Esophagus mucosa (tissue), 1 donor: ENCODE measurements around the gene STK36. TPM values are rescaled to one million over a fixed set of nuclear protein-coding genes. Genes with fewer than 3 reads are reported as not detected.
A peak's percentile ranks its signal among the peaks of the same experiment; 100 is the strongest.

Source experiments
- ATAC-seq: fragments of 200-7000 bp; cut with Tn5 transposase; one replicate; pipeline ENCODE4 v1.9.1; 2020
- total RNA-seq: library from RNA; stranded (reverse); gene quantifications from one replicate; pipeline ENCODE4 v1.2.4, GENCODE V29; 2023
- donor health status: DM: yes; HTN: yes; CAD: no.

Gene STK36
- total RNA-seq, 1 donor from 2014 or later = 12.0 TPM

DNA sequence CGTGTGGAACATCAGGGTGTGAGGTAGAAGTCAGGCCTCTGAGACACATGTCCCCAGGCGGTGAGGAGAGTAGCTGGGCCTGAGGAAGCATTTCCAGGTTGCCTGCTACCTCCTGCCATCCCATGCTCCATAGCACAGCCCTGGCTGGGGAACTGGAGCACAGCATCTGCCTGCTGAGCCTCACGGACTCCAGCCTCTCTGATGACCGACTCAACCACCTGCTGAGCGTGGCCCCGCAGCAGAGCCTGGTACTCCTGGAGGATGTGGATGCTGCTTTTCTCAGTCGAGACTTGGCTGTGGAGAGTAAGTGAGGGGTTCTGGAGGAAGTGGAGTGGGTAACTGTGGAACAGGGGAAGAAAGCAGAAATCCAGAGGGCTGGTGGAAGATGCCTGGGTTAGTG is 9.5 kb upstream of the STK36 start:
- ATAC-seq = no peak

DNA sequence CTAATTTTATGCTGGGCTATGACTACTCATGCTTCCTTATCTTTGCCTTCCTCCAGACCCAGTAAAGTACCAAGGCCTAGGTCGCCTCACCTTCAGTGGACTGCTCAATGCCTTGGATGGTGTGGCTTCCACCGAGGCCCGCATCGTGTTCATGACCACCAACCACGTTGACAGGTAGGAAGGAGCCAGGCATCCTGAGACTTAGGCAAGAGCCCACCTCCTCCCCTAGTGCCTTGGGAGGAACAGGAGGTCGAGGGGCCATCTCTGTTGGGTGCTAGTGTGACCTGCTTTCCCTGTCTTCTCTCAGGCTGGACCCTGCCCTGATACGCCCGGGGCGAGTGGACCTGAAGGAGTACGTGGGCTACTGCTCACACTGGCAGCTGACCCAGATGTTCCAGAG is 9.1 kb upstream of the STK36 start:
- no peak for ATAC-seq

DNA sequence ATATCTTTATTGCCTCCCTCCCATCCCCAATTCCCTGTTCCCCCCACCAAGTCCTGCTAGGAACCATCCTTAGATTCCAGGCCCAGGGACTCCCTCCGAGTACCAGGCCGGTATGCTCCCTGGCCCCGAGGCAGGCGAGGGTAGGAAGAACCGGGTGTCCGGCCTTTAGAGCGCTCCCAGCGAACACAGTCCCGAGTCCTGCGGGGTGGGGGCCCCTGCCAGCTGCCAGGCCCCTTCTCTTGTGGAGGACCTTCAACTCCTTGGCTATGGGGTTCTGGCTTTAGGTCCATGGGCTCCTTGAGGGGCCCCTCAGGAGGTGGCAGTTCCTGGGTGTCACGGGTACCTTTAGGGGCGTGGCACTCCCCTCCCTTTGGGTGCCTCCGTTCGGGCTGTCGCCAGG is 8.0 kb upstream of the STK36 start:
- no peak for ATAC-seq

DNA sequence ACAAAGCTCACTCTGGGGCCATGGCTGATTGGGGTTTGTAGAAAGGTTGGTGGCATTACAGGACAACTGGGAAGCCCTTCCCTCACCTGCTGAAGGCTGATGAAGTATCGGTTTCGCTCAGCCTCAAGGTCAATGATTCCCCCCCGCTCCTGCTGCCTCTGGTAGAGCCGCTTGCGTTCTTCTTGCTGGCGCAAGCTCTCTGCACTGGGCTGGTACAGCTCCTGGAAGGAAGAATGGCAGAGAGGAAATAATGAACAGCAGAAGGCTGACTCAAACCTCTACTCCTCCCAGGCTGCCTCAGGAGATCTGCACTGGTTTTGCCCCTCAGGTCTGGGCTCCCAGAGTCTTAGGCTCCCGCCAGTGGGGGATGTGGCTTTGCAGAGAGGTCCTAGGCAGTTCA is 7.2 kb upstream of the STK36 start:
- ATAC-seq = no peak

DNA sequence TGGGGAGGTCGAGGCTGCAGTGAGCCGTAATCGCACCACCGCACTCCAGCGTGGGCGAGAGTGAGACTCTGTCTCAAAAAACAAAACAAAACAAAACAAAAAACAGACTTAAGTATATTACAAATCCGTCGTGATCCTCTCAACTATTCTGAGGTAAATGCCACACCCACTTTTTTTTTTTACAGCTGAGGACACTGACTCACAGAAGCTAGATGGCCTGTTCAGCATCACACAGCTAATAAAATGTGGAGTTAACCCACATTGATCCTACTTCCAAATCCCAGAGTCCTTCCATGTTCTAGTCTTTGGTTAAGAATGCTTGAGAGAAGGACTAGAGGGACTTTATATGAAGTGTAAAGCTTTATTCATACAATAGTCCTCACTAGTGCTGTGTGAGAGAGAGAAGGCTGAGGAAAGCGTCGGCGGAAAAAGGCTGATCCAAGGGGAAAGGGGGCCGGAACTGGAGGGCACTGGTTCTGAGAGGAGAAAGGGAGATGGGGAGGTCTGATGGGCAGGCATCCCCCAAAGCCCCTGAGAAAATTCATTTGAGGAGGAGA is 711 bp upstream of the STK36 start:
- ATAC-seq = peak; percentile 70

DNA sequence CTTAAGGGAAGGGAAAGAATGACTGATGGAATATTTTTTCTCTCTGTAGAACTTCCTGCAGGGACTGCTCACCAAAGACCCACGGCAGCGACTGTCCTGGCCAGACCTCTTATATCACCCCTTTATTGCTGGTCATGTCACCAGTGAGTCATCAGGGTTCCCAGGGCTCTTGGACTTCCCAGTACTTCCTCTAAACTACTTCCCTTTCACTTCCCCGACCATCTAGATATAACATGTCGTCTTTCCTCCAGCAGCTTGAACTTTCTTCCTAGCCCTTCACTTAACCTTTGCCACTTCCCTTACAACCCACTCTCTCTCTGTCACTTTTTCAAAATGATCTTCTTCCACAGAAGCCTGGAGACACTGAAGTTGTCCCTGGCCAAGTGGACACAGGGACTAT is 7.2 kb downstream of the STK36 start:
- no peak for ATAC-seq

DNA sequence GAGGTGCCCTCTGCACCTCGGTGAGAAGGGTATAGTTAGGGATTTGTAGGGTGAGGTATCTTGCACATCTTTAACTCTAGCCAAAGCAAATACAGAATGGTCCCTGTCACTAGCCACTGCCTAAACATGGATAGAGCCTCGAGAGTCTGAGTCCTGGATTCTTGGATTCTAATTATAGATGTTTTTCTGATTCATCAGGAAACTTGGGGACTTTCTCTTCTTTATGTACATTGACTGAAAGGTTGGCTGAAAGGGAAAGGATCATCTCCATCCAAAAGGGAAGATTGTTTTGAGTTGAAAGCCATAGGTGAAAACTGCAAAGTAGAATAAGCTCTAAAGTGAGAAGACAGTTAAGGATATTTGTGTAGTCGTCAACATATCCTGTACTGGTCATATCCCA is 8.2 kb downstream of the STK36 start:
- no peak for ATAC-seq

DNA sequence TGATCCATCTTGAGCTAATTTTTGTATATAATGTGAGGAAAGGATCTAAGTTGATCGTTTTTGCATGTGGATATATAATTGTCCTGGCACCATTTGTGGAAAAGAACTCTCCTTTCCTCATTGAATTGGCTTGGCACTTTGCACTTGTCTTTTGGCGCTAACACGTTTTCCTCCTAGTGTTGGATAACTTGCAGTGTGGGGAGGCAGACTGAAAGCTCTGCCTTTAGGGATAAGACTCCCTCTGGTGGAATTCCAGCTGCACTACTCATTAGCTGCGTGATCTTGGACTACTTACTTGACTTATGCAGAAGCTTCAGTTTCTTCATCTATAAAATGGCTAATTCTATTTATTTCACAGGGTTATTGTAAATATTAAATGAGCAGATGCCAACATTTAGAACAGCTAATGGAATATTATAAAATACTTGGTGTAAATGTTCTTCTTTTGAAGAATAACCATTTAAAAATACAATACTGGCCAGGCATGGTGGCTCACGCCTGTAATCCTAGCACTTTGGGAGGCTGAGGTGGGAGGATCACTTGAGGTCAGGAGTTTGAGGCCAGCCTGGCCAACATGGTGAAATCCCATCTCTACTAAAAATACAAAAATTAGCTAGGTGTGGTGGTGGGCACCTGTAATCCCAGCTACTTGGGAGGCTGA is 15.6 kb downstream of the STK36 start:
- ATAC-seq = peak; percentile 91

DNA sequence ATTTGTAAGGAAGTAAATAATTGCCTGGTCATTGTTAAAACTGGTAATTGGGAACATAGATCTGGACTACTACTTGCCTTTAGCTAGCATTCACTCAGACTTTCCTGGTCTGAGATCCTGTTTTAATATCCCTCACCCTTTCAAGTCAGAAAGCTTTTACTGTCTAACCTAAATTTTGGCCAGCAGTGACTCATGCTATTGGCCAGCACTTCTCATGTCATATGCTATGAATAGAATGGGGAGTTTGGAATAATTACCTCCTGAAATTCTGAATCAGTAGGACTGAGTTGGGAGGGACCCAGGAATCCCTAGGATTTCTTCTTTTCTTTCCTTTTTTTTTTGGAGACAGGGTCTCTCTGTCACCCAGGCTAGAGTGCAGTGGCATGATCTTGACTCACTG is 19.3 kb downstream of the STK36 start:
- no peak for ATAC-seq

DNA sequence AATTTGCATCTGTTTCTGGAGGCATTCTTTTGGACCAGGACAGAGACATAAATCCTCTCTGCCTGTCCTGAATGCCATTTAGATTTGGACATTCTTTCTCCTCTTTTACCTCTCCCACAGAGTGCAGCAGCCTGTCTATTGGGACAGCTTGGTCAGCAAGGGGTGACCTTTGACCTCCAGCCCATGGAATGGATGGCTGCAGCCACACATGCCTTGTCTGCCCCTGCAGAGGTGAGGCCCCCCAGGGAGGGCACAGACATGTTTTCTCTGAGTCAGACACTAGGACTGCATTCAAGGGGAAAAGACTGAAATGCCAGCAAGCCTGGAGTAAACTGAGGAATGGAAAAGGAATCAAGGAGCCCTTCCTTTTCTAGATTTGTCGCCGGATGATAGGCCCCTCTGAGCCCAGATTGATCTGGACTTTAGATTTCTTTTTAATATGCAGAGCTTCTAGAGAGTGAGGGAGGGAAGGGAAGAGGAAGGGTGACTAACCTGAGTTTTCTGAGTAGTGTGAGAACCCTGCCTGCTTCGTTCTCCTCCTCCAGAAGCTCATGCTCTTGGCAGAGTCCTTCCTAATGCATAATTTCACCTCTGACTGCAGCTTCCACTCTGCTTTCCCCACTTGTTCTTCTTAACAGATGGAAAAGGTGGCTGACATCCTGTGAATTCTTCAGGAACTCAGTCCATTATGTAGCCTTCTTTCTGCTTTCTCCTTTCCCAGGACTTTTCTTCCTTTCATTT is 22.7 kb downstream of the STK36 start:
- ATAC-seq = no peak

DNA sequence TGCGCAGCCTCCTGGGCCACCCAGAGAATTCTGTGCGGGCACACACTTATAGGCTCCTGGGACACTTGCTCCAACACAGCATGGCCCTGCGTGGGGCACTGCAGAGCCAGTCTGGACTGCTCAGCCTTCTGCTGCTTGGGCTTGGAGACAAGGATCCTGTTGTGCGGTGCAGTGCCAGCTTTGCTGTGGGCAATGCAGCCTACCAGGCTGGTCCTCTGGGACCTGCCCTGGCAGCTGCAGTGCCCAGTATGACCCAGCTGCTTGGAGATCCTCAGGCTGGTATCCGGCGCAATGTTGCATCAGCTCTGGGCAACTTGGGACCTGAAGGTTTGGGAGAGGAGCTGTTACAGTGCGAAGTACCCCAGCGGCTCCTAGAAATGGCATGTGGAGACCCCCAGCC is 27.0 kb downstream of the STK36 start:
- ATAC-seq = no peak

DNA sequence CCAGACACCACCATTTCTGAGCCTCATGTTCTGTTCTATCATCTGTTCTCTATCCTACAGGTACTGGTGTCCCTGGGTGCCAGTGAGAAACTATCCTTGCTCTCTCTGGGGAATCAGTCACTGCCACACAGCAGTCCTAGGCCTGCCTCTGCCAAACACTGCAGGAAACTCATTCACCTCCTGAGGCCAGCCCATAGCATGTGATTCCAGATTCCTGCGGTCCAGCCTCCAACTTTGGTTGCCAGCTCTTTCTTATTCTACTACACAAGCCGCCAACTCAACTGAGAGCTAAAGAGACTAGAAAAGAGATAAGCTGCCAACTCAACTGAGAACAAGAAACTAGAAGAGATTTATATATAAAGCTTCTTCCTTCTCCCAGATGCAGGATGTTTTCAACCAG is 29.9 kb downstream of the STK36 start:
- ATAC-seq = no peak

DNA sequence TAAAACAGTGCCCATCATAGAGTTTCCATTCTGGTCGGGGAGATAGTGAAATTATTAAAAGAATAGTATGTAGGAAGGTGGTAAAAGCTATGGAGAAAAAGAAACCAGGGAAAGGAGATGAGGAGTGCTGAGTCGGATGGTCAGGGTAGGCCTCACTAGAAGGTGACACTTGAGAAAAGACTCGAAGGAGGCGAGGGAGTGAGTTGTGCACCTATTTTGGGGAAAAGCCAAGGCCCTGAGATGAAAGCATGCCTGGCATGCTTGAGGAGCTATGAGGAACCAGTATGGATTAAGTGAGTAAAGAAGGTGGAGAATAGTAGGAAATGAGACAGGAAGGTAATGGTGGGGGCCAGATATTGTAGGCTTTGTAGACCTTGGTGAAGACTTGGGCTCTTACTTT is 31.5 kb downstream of the STK36 start:
- ATAC-seq = no peak

DNA sequence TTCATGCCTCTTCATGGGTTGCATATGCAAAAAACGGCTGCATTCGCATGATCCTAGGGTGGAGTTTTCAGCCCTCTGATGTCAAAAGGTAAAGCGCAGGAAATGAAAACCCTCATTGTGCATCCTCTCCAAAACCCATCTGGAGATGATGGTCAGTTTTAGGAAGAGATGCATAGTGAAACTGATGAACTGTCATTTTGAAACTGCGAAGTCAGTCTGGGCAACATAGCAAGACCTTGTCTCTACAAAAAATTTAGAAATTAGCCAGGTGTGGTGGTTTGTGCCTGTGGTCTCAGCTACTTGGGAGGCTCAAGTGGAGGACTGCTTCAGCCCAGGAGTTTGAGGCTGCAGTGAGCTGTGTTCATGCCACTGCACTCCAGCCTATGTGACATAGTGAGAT is 36.2 kb downstream of the STK36 start:
- ATAC-seq = no peak

DNA sequence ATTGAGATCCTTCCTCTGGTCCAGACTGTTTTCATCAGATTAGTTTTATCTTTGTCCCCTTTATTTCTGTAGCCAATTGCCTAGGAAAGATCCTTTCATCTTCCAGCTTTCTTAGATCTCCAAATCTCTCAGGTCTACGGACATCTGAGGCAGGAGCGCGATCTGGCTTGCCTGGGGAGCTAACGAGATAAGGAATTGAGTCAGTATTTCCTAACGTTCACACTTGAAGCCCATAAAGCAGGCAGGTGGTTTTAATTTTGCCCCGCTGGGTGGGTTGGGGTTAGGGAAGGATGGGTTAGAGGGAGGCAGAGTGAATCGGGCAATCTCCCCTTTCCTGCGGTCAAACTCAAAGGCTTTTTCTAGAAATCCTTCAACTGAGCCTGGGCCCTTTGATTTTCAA is 38.0 kb downstream of the STK36 start:
- no peak for ATAC-seq

DNA sequence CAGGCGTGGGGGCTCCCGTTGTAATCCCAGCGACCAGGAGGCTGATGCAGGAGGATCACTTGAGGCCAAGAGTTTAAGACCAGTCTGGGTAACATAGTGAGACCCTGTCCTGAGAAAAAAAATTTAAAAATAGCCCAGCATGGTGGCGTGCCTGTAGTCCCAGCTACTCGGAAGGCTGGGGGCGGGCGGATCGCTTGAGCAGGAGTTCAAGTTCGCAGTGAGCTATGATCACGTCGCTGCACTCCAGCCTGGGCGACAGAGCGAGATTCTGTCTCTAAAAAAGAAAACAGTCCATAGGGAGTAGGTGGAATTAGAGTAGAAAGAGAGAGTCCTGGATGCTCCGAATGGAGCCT is 38.4 kb downstream of the STK36 start:
- ATAC-seq = no peak

DNA sequence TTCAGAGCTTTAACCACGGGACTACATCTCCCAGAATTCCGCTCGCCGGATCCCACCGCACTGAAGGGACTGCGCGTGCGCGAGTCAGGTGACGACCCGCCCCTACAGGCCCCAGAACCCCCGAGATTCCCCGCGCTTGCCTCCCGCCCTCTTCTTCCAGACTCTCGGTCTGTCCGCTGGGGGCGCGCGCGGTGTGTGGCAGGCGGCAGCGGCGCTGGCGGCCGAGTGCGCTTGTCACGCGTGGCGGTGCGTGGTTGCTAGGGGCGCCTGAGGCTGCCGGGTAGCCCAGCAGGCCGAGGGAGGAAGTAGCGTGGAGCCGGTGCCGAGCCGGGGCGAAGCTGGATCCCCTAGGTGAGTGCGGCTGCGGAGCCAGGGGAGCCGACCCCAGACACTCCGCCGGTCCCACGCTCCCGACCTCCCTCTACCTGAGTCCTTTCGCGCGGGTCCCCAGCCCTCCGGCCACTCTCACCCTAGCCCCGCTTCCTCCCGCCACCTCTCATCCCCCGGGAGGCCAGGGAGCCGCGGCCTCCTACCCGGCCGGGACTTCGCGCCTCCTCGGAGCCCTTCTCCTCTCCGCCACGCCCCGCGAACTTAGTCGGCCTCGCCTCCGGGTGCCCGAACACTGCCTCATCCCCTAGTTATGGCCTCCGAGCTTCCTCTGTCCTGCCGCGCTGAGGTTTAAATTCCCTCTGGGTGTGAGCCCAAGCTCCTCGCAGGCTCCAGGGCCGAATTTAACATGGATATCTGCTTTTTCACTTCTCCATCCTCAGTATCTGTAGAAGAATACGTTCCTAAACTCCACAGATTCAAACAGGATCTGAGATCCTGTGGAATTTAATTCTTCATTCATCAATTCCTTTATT is 39.0 kb downstream of the STK36 start, which contains the start of gene TTLL4:
Gene TTLL4, plus strand, starts transcription at position 149 of the 863 bp plus-strand sequence. CDS start 26,842 bp downstream, outside the sequence.
- ATAC-seq = peak; percentile 99

DNA sequence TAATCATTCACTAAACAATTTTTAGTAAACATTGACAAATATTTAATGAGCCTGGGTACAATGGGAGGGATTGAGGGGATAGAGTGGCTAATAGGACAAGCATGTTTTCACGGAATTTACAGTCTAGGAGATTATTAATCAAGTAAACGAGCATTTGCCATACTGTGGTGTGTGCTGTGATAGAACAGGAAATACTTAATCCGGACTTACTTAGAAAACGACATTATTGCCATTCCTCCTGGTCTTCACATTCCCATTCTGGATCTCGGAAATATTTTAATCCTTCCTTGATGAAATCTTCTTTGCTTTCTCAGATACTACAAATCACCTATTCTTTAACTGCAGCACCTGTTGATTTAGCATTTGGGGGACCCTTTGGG is 39.7 kb downstream of the STK36 start:
- no peak for ATAC-seq

DNA sequence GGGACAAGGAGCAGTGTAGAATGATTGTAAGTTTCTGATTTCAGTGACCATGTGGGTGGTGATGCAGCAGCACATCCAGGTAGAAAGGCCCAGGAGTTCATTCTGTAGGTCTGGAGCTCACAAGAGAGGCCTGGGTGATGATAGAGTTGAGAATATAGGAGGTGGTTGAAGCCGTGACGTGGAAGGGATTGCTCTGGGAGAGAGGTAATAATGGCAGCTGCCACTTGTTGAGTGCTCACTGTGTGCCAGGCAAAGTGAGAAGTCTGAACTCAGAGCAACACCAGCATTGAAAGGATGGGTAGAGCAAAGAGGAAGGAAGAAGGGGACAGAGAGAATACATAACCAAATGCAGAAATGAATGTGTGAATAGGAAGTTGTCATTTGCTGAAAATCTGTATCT is 42.0 kb downstream of the STK36 start:
- no peak for ATAC-seq

DNA sequence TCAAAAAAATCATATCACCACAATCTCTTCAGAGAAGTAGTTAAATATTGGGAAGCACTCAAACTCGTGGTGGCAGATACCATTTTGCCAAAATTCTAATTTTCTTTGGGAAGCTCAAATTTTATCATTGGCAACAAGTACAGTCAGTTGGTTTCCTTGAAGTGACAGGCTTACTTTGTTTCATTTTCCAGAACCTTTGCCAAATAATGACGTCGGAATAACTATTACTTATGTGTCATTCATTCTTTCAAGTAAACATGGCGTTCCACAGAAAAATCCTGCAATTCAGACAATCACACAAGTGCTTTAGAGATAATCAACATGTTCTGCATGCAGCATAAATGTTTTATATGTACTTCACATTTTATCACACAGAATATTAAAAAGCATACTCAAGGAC is 44.2 kb downstream of the STK36 start:
- no peak for ATAC-seq

DNA sequence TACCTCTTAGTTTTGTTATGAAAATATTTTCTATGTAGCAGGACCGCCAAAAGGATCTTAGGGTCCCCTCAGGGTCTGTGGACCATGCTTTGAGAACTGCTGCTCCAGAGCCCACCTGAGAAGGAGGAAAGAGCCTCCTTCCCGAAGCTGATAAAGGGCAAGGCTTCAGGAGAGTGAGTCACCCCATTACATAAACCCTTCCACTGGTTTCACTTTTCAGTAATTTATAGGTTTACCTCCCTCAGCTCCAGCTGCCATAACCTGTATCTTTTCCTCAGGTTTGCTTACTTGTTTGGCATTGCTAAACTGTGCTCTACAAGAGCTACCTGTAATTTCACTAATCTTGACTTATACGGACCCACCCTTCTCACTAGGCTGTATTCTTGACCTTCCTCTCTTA is 45.4 kb downstream of the STK36 start:
- peak; percentile 85 for ATAC-seq

DNA sequence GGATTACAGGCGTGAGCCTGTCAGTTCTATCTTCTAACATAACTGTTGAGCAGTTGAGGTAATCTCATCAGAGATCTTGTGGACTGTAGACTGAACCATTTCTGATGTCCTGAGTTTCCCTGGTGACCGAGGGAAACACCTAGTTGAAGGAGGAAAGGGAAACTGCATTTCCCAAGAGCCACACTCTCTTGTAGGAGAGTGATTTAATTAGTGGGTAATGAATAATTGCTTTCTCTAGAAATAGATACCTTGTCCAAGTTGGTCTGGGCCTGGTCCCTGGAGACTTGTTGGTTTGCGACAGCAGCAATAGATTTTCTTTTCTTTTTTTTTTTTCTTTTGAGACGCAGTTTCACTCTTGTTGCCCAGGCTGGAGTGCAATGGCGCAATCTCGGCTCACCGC is 46.2 kb downstream of the STK36 start:
- no peak for ATAC-seq

DNA sequence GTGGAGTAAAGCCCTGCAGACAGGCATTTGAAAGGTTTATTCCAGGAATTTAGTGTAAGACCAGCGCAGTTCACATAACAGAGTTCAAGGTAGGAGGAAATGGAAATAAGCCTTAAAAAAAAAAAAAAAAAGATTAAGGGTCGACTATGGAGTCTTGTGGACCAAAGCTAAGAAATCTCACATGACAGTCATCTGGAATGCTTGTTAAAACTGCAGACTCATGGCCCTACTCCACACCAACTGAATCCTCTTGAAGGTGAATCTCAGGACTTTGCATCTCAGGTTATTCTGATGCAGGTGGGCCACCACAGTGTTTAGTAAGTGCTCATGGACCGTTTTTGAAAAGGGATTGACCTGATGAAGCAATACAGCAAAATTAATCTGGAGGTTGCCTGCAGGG is 47.6 kb downstream of the STK36 start:
- ATAC-seq = no peak
